SK-N-MC (cell line): ENCODE data around the gene BAHD1.

Experiments used
- EZH2 ChIP-seq: fragments of 200-600 bp; sonication (generic); IDR thresholded peaks from one replicate; pipeline ENCODE4 v1.6.1; 2017; ENCODE audit warnings: antibody characterized with exemption
- FOXP2 ChIP-seq: optimal IDR thresholded peaks from 2 replicates; pipeline ENCODE3; 2011; ENCODE audit warnings: mild to moderate bottlenecking, moderate library complexity; ENCODE audit not compliant: insufficient read depth; ENCODE audit errors: extremely low read length, control extremely low read depth
- POLR2AphosphoS5 ChIP-seq: IDR thresholded peaks from 2 replicates; pipeline ENCODE4 v1.6.1; 2012; ENCODE audit warnings: mild to moderate bottlenecking, low read depth, low read length, borderline replicate concordance

- no peak for TF ChIP-seq EZH2
- TF ChIP-seq POLR2AphosphoS5, result no peak
- TF ChIP-seq FOXP2, result no peak
These were observed 3.6 kb upstream of the BAHD1 start for GRCh38 chr15:40436892-40437751.
